ENCODE measurements around the gene APOBEC3G.
A peak's percentile ranks its signal among the peaks of the same experiment; 100 is the strongest.
"Not testable (repeated sequence)": the region's sequence is repeated elsewhere in the genome, so short reads cannot be mapped to it uniquely, and the experiment has no call there.

APOBEC3G gene

DNA sequence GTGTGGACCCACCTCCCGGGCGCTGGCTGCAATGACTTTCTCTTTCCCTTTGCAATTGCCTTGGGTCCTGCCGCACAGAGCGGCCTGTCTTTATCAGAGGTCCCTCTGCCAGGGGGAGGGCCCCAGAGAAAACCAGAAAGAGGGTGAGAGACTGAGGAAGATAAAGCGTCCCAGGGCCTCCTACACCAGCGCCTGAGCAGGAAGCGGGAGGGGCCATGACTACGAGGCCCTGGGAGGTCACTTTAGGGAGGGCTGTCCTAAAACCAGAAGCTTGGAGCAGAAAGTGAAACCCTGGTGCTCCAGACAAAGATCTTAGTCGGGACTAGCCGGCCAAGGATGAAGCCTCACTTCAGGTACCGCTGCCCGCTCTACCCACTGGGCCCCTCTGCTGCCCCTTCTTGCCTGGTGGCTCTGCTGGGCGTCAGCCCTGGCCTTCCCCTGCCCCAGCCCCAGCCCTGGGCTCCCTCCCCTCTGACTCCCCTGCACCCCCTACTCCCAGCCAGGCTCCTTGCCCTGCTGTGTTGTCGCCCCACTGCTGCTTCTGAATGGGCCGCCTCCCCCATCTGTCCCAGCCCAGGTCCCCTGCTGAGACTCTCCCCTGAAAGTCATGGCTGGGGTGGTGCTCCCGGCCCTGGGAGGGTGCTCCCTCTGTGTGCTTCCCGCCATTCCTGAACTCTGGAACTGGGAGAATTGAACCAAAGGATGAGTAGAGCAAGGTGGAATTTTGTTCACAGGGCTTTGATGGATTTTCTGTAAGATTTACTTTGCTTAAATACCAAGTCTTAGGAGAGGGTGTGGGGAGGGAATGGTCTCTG, at the start of gene APOBEC3G:
Gene APOBEC3G, plus strand, starts transcription at position 250 of the 815 bp plus-strand sequence. Its CDS starts 87 bp downstream, at position 337.
- peak; percentile 6 for DNase-seq (ENCODE audit: low read depth)

DNA sequence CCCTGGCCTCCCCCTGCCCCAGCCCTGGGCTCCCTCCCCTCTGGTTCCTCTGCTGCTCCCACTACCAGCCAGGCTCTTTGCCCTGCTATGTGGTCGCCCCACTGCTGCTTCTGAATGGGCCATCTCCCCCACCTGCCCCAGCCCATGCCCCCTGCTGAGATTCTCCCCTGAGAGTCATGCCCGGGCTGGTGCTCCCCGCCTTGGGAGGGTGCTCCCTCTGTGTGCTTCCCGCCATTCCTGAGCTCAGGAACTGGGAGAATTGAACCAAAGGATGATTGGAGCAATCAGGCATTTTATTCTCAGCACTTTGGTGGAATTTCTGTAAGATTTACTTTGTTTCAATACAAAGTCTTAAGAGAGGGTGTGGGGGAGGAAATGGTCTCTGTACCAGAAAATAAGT, 49.4 kb upstream of the APOBEC3G start:
- DNase-seq (ENCODE audit: low read depth): no peak

DNA sequence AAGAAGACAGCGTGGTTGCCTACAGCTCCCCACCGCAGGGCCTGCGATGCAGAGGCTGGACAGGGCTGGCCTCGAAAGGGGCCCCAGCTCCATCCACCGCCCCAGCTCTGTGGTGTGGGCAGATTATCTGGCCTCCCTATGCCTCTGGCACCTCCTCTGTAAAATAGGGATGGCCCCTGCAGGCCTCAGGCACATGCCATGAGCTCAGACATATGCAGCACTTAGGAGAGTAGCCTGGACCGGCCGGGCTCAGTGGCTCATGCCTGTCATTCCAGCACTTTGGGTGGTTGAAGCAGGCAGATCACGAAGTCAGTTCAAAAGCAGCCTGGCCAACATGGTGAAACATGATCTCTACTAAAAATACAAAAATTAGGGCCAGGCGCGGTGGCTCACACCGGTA, 48.8 kb upstream of the APOBEC3G start:
- DNase-seq (ENCODE audit: low read depth): no peak

DNA sequence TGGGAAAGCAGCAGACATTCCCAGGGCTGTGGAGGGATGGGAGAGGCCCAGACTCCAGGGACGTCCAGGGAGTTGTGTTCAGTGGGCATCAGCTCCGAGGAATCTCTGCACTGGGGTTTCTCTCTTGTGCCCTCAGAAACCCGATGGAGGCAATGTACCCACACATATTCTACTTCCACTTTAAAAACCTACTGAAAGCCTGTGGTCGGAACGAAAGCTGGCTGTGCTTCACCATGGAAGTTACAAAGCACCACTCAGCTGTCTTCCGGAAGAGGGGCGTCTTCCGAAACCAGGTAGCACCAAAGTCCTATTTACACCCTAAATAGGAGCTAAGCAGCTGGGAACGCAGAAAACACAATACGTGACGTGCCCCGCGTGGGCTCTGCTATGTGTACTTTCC, 47.8 kb upstream of the APOBEC3G start:
- no peak for DNase-seq (ENCODE audit: low read depth)

DNA sequence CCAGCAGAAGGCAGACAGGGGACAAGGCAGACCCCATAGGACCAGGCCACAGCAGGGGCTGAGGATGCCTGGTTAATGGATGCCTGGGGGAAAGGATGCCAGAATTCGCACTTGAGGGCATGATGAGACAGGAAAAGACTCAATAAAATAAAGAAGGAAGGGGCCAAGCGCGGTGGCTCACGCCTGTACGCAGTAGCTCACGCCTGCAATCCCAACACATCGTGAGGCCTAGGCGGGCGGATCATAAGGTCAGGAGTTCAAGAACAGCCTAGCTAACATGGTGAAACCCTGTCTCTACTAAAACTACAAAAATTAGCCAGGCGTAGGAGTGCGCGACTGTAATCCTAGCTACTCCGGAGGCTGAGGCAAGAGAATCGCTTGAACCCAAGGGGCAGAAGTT, 46.4 kb upstream of the APOBEC3G start:
- DNase-seq (ENCODE audit: low read depth): no peak

DNA sequence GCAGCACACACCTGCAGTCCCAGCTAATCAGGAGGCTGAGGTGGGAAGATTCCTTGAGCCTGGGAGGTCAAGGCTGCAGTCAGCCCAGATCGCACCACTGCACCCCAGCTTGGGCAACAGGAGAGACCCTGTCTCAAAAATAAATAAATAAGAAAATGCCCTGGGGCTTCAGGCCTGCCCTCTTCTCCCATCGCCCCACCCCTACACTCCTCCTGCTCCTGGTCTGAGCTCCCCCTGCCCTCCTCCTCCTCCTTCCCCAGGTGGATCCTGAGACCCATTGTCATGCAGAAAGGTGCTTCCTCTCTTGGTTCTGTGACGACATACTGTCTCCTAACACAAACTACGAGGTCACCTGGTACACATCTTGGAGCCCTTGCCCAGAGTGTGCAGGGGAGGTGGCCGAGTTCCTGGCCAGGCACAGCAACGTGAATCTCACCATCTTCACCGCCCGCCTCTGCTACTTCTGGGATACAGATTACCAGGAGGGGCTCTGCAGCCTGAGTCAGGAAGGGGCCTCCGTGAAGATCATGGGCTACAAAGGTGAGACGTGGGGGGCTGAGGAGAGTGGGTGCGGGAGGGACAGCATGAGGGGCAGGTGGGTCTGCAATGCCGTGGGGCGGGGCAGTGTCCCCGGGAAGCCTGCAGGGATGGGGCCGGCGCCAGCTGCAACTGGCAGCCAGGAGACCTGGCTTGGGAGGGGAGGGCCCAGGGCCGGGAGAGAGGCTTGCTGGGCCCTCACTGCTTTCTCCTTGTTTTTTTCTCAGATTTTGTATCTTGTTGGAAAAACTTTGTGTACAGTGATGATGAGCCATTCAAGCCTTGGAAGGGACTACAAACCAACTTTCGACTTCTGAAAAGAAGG, 45.4 kb upstream of the APOBEC3G start:
- not testable (repeated sequence) for DNase-seq (ENCODE audit: low read depth)

DNA sequence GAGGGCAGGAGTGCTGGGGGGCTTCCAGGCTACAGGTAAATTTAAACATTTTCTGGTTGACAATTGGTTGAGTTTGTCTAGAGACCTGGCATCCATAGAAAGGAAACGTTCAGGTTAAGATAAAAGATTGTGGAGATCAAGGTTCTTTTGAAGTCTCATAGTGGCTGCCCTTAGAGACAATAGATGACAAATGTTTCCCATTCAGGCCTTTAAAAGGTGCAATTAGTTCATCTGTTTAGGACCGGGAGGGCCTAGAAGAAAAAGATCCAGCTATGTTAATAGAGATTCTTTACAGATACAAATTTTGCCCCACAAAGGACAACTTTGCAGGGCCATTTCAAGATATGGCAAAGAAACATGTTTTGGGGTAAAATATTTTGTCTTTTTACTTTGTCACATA, 40.0 kb upstream of the APOBEC3G start:
- not testable (repeated sequence) for DNase-seq (ENCODE audit: low read depth)

DNA sequence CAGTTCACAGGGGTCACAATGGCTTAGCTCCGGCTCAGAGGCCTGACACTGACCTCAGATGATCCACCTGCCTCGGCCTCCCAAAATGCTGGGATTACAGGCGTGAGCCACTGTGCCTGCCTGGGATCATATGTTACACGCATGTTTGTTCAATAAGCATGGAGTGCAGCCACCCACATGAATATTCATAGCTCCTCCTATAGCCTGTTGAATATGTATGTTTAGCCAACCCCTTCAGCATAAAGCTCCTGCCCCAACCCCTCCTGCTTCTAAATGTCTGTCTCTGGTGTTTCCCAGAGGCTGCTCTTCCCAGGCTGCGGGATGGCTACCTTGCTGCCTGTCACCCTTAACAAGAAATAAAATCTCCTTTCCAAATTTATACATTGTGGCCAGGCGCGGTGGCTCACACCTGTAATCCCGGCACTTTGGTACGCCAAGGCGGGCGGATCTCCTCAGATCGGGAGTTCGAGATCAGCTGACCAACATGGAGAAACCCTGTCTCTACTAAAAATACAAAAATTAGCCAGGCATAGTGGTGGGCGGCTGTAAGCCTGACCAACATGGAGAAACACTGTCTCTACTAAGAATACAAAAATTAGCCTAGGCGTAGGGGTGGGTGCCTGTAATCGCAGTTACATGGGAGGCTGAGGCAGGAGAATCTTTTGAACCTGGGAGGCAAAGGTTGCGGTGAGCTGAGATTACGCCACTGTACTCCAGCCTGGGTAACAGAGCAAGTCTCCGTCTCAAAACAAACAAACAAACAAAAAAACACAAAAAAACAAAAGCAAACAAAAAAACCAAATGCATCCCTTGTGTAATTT, 37.6 kb upstream of the APOBEC3G start:
- DNase-seq (ENCODE audit: low read depth): no peak

DNA sequence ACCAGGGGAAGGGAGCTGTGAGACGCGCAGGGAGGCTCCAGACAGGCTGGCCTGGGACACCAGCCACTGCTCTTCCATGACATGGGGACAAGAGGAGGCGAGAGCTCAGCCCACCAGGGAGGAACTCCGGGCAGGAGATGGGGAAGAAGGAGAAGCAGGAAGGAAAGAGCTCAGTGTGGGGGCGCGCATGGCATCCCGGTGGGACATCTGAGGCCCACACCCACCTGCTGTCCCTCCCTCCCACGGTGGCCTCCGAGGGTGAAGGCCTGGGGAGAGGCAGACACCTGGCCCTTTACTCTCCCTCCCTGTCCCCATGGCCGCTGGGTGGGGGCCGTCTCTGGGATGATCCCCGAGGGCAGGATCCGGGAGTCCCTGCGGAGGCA, 36.9 kb upstream of the APOBEC3G start:
- not testable (repeated sequence) for DNase-seq (ENCODE audit: low read depth)

DNA sequence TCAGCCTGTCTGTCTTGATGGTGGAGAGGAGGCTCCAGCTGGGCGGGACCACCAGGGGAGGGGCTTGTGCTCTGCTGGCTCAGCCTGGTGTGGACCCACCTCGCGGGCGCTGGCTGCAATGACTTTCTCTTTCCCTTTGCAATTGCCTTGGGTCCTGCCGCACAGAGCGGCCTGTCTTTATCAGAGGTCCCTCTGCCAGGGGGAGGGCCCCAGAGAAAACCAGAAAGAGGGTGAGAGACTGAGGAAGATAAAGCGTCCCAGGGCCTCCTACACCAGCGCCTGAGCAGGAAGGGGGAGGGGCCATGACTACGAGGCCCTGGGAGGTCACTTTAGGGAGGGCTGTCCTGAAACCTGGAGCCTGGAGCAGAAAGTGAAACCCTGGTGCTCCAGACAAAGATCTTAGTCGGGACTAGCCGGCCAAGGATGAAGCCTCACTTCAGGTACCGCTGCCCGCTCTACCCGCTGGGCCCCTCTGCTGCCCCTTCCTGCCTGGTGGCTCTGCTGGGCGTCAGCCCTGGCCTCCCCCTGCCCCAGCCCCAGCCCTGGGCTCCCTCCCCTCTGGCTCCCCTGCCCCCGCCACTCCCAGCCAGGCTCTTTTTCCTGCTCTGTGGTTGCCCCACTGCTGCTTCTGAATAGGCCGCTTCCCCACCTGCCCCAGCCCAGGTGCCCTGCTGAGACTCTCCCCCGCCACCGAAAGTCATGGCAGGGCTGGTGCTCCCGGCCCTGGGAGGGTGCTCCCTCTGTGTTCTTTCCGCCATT, 36.4 kb upstream of the APOBEC3G start, which contains the start of gene APOBEC3F:
Gene APOBEC3F, plus strand, starts transcription at position 327 of the 759 bp plus-strand sequence. Its CDS starts 97 bp downstream, at position 424.
- DNase-seq (ENCODE audit: low read depth): not testable (repeated sequence)

DNA sequence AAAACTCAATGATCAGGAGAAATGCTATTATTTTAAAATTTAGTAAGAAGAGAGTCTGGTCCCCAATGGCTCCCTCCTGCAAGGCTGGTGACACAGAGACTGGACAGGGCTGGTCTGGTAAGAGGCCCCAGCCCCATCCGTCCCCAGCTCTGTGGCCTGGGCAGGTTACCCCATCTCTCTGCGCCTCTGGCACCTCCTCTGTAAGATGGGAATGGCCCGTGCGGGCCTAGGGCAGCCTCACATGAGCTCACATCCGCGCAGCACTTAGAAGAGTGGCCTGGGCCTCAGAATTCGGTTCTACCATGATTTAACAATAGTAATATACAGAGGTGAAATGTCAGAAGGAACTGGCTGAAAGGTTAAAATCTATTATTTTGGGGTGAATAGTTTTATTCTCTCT, 35.2 kb upstream of the APOBEC3G start:
- no peak for DNase-seq (ENCODE audit: low read depth)

DNA sequence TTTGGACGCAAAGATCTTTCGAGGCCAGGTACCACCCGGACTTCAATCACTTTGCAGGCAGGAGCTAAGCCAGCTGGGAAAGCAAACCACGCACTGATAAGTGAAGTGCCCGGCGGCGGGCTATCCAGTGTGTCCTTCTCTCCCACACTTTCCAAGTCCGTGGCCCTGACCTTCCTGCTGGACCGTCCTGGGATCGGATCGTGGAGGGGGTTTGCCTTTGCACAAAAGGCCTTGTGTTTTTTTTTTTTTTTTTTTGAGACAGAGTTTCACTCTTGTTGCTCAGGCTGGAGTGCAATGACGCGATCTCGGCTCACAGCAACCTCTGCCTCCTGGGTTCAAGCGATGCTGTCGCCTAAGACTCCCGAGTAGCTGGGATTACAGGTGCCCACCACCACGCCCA, 34.0 kb upstream of the APOBEC3G start:
- DNase-seq (ENCODE audit: low read depth): not testable (repeated sequence)

DNA sequence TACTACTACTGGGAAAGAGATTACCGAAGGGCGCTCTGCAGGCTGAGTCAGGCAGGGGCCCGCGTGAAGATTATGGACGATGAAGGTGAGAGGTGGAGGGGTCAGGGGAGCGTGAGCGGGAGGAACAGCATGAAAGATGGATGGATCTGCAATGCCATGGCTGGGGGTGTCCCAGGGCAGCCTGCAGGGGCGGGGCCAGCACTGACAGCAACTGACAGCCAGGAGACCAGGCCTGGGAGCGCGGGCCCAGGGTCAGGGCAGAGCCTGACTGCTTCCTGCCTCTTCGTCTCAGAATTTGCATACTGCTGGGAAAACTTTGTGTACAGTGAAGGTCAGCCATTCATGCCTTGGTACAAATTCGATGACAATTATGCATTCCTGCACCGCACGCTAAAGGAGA, 31.9 kb upstream of the APOBEC3G start:
- not testable (repeated sequence) for DNase-seq (ENCODE audit: low read depth)

DNA sequence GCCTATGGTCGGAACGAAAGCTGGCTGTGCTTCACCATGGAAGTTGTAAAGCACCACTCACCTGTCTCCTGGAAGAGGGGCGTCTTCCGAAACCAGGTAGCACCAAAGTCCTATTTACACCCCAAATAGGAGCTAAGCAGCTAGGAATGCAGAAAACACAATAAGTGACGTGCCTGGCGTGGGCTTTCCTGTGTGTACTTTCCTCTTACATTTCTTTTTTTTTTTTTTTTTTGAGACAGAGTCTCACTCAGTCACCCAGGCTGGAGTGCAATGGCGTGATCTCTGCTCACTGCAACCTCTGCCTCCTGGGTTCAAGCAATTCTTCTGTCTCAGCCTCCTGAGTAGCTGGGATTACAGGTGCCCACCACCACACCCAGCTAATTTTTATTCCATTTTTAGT, 27.6 kb upstream of the APOBEC3G start:
- not testable (repeated sequence) for DNase-seq (ENCODE audit: low read depth)

DNA sequence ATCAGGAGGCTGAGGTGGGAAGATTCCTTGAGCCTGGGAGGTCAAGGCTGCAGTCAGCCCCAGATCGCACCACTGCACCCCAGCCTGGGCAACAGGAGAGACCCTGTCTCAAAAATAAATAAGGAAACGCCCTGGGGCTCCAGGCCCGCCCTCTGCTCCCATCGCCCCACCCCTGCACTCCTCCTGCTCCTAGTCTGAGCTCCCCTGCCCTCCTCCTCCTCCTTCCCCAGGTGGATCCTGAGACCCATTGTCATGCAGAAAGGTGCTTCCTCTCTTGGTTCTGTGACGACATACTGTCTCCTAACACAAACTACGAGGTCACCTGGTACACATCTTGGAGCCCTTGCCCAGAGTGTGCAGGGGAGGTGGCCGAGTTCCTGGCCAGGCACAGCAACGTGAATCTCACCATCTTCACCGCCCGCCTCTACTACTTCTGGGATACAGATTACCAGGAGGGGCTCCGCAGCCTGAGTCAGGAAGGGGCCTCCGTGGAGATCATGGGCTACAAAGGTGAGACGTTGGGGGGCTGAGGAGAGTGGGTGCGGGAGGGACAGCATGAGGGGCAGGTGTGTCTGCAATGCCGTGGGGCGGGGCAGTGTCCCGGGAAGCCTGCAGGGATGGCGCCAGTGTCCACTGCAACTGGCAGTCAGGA, 25.1 kb upstream of the APOBEC3G start:
- not testable (repeated sequence) for DNase-seq (ENCODE audit: low read depth)

DNA sequence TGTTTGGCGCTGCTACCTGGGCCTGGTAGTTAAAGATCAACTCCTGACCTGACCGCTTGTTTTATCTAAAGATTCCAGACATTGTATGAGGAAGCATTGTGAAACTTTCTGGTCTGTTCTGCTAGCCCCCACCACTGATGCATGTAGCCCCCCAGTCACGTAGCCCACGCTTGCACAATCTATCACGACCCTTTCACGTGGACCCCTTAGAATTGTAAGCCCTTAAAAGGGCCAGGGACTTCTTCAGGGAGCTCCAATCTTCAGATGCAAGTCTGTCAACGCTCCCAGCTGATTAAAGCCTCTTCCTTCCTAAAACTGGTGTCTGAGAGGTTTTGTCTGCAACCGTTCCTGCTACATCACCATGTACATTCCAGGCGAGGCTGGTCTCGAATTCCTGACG, 21.4 kb upstream of the APOBEC3G start:
- no peak for DNase-seq (ENCODE audit: low read depth)

DNA sequence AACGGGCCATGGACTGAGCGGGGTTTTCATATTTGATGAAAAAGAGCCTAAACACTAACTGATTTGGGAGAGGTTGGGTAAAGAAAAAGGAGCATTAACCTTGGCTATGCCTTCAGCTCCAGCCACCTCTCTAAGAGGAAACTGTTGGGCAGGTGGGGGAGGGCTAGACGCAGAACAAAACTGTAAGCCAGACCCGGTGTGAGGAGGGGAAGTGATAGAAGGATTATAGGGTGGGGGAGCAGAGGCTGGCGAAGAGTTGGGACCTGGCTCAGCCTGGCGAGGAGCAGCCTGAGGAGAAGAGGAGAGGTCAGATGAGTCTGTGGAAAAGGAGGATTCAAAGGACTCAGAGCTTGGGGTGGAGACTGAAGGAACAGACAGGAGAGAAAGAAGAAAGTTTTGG, 15.8 kb upstream of the APOBEC3G start:
- not testable (repeated sequence) for DNase-seq (ENCODE audit: low read depth)

DNA sequence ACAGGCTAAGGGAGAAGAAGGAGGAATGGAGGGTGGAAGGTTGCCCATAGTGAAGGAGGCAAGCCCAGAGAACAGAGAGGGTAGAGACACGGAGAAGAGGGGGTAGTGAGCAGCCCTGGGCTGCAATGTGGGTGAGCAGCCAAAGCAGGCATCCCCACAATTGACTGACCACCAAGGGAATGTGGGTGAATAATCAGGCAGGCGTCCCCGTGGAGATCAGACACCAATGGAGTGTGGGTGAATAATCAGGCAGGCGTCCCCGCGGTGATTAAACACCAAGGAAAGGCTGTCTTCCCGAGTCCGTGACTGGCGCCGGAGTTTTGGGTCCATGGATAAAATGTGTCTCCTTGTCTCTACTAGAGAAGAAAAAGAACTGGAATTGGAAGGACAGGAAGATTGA, 15.1 kb upstream of the APOBEC3G start:
- not testable (repeated sequence) for DNase-seq (ENCODE audit: low read depth)

DNA sequence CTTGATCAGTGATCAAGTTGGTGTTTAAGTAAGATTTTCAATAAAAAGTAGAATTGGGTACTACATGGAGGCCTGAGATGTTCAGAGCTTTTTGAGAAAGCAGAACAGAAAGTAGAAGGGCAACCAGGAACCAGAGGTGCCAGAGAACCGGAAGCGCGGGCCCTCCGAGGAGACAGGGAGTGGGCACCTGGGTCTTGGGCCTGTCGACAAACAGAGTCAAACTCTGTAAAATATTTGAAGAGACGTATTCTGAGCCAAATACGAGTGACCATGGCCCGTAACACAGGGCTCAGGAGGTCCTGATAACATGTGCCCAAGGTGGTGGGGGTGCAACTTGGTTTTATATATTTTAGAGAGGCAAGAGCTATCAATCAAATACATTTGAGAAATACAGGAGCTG, 13.2 kb upstream of the APOBEC3G start:
- not testable (repeated sequence) for DNase-seq (ENCODE audit: low read depth)

DNA sequence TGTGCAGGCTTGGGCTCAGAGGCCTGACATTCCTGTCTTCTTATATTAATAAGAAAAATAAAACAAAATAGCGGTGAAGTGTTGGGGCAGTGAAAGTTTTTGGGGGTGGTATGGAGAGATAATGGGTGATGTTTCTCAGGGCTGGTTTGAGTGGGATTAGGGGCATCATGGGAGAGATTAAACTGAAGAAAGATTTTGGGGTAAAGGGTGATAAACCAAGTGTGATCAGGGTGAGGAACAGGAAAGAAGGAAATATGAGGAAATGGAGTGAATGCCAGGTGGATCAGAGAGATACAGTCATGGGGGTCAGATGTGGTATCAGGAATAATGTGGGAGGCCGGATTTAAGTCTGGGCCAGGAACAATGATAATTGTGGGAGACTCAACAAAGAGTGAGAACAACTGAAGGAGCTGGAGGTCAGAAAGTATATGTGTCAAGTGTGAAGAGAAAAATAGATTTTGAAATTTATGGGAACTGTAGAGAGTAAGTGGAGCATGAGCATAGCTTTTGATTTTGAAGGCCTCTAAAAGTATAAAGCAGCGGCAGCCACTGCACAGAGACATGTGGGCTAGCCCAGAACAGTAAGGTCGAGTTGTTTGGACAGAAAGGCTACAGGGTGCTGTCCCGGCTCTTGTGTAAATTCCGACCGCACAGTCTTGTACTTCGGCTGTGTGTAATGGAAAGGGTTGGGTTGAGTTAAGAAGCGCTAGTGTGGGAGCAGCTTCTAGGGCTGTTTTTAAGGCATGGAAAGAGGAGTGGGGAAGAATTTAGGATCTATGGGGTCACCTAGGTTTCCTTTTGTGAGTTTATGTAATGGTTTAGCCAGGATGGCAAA, 10.4 kb upstream of the APOBEC3G start:
- DNase-seq (ENCODE audit: low read depth): not testable (repeated sequence)
